ENCODE measurements around the gene RRM1. TPM values are rescaled to one million over a fixed set of nuclear protein-coding genes. Genes with fewer than 3 reads are reported as not detected.
"Not testable (repeated sequence)": the region's sequence is repeated elsewhere in the genome, so short reads cannot be mapped to it uniquely, and the experiment has no call there.

Gene RRM1
- total and polyA plus RNA-seq, 9 donors = 14.1 to 50.0 (median 24.7) TPM

DNA sequence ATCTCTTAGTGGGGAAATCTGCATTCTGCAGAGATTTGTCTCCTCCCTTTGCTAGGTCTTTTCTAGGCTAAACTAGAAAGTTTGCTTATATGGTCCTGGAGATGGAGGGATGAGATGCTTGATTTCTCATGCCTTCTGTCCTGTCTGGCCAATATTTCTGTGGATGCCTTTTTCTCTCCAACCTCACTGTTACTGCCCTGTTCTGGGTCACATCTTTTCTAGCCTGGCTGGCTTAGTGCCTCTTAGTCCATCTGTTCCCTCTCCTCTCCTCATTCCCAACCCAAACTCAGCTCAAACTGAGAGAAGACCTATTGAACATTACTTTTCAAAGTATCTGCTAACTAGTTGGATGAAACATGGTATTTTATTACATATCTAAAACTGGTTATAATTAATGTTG, 62.0 kb downstream of the RRM1 start:
- H3K9me3 ChIP-seq = no peaks in the 10 kb centered on the region
- no peak overlapping the region for H3K4me3 ChIP-seq
- no peak for DNase-seq
- TF ChIP-seq, protein P1, sequence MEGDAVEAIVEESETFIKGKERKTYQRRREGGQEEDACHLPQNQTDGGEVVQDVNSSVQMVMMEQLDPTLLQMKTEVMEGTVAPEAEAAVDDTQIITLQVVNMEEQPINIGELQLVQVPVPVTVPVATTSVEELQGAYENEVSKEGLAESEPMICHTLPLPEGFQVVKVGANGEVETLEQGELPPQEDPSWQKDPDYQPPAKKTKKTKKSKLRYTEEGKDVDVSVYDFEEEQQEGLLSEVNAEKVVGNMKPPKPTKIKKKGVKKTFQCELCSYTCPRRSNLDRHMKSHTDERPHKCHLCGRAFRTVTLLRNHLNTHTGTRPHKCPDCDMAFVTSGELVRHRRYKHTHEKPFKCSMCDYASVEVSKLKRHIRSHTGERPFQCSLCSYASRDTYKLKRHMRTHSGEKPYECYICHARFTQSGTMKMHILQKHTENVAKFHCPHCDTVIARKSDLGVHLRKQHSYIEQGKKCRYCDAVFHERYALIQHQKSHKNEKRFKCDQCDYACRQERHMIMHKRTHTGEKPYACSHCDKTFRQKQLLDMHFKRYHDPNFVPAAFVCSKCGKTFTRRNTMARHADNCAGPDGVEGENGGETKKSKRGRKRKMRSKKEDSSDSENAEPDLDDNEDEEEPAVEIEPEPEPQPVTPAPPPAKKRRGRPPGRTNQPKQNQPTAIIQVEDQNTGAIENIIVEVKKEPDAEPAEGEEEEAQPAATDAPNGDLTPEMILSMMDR (IDR thresholded peaks at IDR 0.05) = no peak
- TF ChIP-seq POLR2A (IDR thresholded peaks at IDR 0.05) (no peak), EP300 (IDR thresholded peaks at IDR 0.05) (no peak)
- no peak overlapping the region for H3K27ac ChIP-seq
- intact Hi-C loops (cut with DNase I) = no loop called here
- H3K4me1 ChIP-seq (ENCODE audit: insufficient read depth) = no peaks in the 10 kb centered on the region
- no peaks in the 10 kb centered on the region for H3K36me3 ChIP-seq
- H3K27me3 ChIP-seq = no peaks in the 10 kb centered on the region

DNA sequence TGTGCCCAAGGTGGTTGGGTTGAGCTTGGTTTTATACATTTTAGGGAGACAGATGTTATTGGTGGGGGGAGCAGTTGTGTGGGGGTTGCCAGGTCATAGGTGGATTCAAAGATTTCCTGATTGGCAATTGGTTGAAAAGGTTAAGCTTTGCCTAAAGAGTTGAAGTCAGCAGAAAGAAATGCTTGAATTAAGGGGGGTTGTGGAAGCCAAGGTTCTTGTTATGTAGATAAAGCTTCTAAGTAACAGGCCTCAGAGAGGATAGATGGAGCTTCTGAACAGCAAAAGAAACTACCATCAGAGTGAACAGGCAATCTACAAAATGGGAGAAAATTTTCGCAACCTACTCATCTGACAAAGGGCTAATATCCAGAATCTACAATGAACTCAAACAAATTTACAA, 64.2 kb downstream of the RRM1 start:
- H3K9me3 ChIP-seq; H3K27me3 ChIP-seq; H3K36me3 ChIP-seq; H3K4me1 ChIP-seq (ENCODE audit: insufficient read depth); intact Hi-C loops (cut with DNase I); H3K27ac ChIP-seq; DNase-seq; H3K4me3 ChIP-seq: not testable (repeated sequence)
- 36 to 100% (median 100%) methylated on average over 1 of the region's 1 CpG for WGBS, 3 donors

DNA sequence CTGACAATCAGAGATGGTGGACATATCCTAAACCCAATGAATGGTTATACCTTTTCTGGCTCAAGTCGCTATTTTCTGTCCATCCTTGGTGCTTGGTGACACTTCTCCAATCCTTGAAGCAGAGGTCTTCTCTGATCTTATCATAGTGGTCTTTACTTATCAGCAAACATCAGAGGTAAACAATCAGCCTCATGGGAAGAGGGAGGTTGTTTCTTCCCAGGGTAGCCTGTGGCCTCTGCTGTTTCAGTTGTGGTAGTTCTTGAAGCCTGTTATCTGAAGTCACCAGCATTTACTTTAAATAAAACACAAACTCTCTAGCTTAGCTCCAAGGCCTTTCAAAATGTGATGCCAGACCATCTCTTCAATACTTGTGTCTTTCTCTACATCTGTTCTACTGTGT, 66.7 kb downstream of the RRM1 start:
- H3K27ac ChIP-seq = no peak overlapping the region
- intact Hi-C loops (cut with DNase I) = no loop called here
- DNase-seq = no peak
- H3K36me3 ChIP-seq = no peaks in the 10 kb centered on the region
- H3K4me1 ChIP-seq (ENCODE audit: insufficient read depth) = no peaks in the 10 kb centered on the region
- H3K9me3 ChIP-seq = no peaks in the 10 kb centered on the region
- H3K27me3 ChIP-seq = no peaks in the 10 kb centered on the region
- TF ChIP-seq EP300 (IDR thresholded peaks at IDR 0.05) = no peak
- TF ChIP-seq, protein P1 (IDR thresholded peaks at IDR 0.05) = no peak
- no peak for TF ChIP-seq POLR2A (IDR thresholded peaks at IDR 0.05)
- no peak overlapping the region for H3K4me3 ChIP-seq
- 82 to 93% (median 85%) methylated on average over 1 of the region's 1 CpG for WGBS, 3 donors

DNA sequence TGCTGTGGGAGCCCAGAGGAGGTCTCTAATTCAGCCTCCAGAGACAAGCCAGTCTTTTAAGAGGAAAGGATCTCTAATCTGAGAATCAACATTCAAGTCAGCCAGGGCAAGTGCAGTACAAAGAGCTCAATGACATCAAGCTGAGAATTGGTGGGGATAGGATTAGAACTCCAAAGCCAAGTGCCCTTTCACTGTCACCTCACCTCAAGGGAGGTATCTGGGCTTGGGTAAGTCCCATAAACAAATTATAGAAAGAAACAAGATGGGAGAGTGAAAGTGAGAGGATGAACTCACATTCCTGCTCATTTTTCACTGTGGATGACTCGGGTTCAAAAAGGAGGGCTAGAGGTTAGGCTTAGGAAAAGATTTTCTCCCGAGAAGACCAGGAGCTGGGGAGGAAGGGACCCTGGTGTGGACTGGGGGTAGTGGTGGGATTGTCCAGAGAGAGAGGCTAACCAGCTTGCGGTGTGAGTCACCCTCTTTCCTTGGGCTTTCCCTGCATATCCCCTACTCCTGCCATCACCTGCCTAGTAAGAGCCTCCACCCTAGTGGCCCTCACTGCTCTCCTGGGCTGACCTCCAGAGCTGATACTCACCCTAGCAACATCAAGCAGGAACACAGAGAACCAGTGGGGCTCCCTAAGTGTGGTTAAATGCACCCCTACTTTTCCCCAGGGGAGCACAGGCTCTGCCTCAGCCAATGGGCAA, 70.4 kb downstream of the RRM1 start:
- Histone ChIP-seq H3K27ac (no peak overlapping the region), H3K4me1 (ENCODE audit: insufficient read depth) (no peaks in the 10 kb centered on the region), H3K27me3 (no peaks in the 10 kb centered on the region), H3K36me3 (no peaks in the 10 kb centered on the region), H3K9me3 (no peaks in the 10 kb centered on the region), H3K4me3 (no peak overlapping the region)
- intact Hi-C loops (cut with DNase I) = no loop called here
- TF ChIP-seq EP300 (IDR thresholded peaks at IDR 0.05) (no peak), POLR2A (IDR thresholded peaks at IDR 0.05) (no peak)
- DNase-seq = no peak
- 82 to 83% (median 82%) methylated on average over 3 of the region's 3 CpGs for WGBS, 3 donors

DNA sequence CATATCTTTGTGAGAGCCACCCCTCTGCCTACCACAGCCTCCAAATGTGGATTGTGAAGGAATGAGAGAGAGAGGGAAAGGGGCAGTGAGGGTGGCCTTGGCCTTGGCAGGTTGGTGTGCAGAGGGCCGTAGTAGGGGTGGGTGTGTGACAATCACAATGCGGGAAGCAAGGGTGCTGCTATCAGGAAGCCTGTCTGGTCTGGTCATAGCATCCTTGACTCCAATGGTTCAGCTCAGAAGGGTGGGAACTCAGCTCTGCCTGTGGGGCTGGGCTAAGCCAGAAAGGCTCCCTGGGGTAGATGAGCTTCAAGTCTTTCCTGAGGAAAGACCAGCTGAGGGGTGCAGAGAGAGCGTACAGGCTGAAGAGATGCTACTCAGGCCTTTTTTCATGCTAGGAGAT, 72.7 kb downstream of the RRM1 start:
- TF ChIP-seq POLR2A (IDR thresholded peaks at IDR 0.05) (no peak), EP300 (IDR thresholded peaks at IDR 0.05) (no peak)
- TF ChIP-seq, protein P1 (IDR thresholded peaks at IDR 0.05) = no peak
- Histone ChIP-seq H3K4me3 (no peak overlapping the region), H3K36me3 (no peaks in the 10 kb centered on the region), H3K9me3 (no peaks in the 10 kb centered on the region), H3K4me1 (ENCODE audit: insufficient read depth) (no peaks in the 10 kb centered on the region), H3K27me3 (no peaks in the 10 kb centered on the region), H3K27ac (no peak overlapping the region)
- intact Hi-C loops (cut with DNase I) = no loop called here
- DNase-seq = no peak
- 88 to 90% (median 90%) methylated on average over 3 of the region's 3 CpGs for WGBS, 3 donors

Data from ovary (tissue), 9 donors.